RWPE2 (cell line): ENCODE data around the gene MLIP.

ENCODE experiments used
- ATAC-seq: fragments of 200-7000 bp; cut with Tn5 transposase; 3 replicates; pipeline ENCODE4 v1.9.1; 2021; ENCODE audit warnings: low read depth
- DNase-seq: peaks from one replicate; pipeline ENCODE4 v3.0.0-alpha.2; 2020; ENCODE audit warnings: low spot score
- H3K27ac ChIP-seq: fragments of 450-650 bp; 2 replicates; pipeline ENCODE4 v1.5.1; 2017; ENCODE audit warnings: mild to moderate bottlenecking; ENCODE audit not compliant: poor library complexity, severe bottlenecking
- H3K27me3 ChIP-seq: fragments of 250-450 bp; sonication (Bioruptor Pico); 2 replicates; pipeline ENCODE4 v1.5.1; 2021; ENCODE audit warnings: mild to moderate bottlenecking, moderate library complexity; ENCODE audit not compliant: insufficient read depth, poor library complexity, severe bottlenecking
- H3K36me3 ChIP-seq: fragments of 250-450 bp; sonication (Bioruptor Pico); 2 replicates; pipeline ENCODE4 v1.5.1; 2020; ENCODE audit warnings: low read depth, mild to moderate bottlenecking, moderate library complexity
- H3K4me1 ChIP-seq: fragments of 250-450 bp; sonication (Bioruptor Pico); 2 replicates; pipeline ENCODE4 v1.5.1; 2021; ENCODE audit warnings: mild to moderate bottlenecking, moderate library complexity; ENCODE audit not compliant: insufficient read depth, poor library complexity, severe bottlenecking
- H3K4me3 ChIP-seq: fragments of 250-450 bp; sonication (Bioruptor Pico); 2 replicates; pipeline ENCODE4 v1.5.1; 2021; ENCODE audit warnings: mild to moderate bottlenecking, moderate library complexity; ENCODE audit not compliant: severe bottlenecking
- H3K9me3 ChIP-seq: fragments of 250-450 bp; sonication (Bioruptor Pico); 2 replicates; pipeline ENCODE4 v1.5.1; 2021; ENCODE audit warnings: mild to moderate bottlenecking, moderate library complexity; ENCODE audit not compliant: severe bottlenecking
- TF ChIP-seq, protein P1 (sequence below): fragments of 450-650 bp; IDR thresholded peaks from one replicate; pipeline ENCODE4 v1.5.1; 2017; ENCODE audit warnings: mild to moderate bottlenecking, moderate library complexity; ENCODE audit not compliant: poor library complexity, severe bottlenecking

Gene MLIP

DNA sequence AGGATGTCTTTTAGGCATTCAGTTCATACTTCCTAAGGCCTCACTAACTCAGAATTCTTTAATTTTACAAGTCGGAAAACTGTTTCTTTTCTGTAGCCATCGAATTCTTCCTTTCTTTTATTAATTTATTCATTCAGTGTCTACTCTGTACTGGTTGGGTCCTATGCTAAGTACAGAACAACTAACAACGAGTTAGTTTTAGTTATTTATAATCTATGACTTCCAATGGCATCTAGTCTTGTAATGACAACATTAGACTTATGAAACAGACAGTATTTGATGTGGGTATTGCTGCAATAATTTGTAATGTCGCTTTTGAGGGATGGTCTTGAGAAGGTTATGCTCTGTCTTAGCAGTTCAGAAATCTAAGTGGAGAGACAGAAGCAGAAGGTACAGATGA, 141.7 kb downstream of the MLIP start:
- Histone ChIP-seq H3K9me3 (no peaks in the 10 kb centered on the region), H3K27ac (no peak overlapping the region), H3K36me3 (no peaks in the 10 kb centered on the region), H3K4me3 (no peak overlapping the region), H3K4me1 (no peaks in the 10 kb centered on the region), H3K27me3 (no peaks in the 10 kb centered on the region)
- TF ChIP-seq, protein P1, sequence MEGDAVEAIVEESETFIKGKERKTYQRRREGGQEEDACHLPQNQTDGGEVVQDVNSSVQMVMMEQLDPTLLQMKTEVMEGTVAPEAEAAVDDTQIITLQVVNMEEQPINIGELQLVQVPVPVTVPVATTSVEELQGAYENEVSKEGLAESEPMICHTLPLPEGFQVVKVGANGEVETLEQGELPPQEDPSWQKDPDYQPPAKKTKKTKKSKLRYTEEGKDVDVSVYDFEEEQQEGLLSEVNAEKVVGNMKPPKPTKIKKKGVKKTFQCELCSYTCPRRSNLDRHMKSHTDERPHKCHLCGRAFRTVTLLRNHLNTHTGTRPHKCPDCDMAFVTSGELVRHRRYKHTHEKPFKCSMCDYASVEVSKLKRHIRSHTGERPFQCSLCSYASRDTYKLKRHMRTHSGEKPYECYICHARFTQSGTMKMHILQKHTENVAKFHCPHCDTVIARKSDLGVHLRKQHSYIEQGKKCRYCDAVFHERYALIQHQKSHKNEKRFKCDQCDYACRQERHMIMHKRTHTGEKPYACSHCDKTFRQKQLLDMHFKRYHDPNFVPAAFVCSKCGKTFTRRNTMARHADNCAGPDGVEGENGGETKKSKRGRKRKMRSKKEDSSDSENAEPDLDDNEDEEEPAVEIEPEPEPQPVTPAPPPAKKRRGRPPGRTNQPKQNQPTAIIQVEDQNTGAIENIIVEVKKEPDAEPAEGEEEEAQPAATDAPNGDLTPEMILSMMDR: no peak
- DNase-seq (no peak), ATAC-seq (no peak)

DNA sequence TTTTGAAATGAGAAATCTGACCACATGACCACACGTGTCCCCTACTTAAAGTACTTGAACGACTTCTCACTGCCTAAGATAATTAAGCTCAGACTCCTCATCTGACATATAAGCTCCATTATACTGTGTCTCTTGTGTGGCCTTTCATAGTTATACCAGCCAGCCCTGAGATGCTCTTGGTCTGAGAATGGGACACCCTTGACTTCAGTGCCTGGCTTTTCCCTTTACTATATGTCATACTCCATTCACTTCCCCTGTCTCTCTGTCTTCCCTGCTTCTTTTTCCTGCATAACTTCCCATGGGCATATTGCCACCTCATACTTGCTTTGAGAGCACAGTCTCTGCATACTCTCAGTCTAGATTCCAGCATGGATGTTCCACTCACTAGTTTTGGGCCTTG, 143.6 kb downstream of the MLIP start:
- TF ChIP-seq, protein P1: no peak
- no peak overlapping the region for H3K27ac ChIP-seq
- no peak for DNase-seq
- H3K4me3 ChIP-seq: no peak overlapping the region
- no peaks in the 10 kb centered on the region for H3K9me3 ChIP-seq
- no peaks in the 10 kb centered on the region for H3K27me3 ChIP-seq
- ATAC-seq: no peak
- H3K4me1 ChIP-seq: no peaks in the 10 kb centered on the region
- H3K36me3 ChIP-seq: no peaks in the 10 kb centered on the region

DNA sequence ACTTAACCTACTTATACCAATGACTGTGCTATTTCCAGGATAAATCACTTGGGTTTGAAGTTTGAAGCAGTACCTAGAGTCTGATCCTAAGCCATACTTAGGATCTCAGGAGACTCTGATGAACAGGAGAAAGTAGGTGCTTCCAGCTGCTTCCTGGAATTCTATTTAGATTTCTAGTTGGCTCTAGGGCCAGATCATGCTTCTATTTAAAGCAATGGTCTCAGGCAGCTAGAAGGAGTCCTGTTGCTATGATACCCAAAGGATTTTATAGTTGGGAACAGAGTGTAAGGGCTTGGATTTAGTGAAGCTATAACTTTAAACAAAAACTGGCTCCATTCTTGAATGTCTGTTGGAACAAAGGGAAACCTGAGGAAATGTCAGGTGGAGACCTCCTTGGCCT, 144.6 kb downstream of the MLIP start:
- Histone ChIP-seq H3K4me3 (no peak overlapping the region), H3K9me3 (no peaks in the 10 kb centered on the region), H3K27me3 (no peaks in the 10 kb centered on the region), H3K36me3 (no peaks in the 10 kb centered on the region), H3K27ac (no peak overlapping the region), H3K4me1 (no peaks in the 10 kb centered on the region)
- TF ChIP-seq, protein P1: no peak
- no peak for ATAC-seq
- DNase-seq: no peak

DNA sequence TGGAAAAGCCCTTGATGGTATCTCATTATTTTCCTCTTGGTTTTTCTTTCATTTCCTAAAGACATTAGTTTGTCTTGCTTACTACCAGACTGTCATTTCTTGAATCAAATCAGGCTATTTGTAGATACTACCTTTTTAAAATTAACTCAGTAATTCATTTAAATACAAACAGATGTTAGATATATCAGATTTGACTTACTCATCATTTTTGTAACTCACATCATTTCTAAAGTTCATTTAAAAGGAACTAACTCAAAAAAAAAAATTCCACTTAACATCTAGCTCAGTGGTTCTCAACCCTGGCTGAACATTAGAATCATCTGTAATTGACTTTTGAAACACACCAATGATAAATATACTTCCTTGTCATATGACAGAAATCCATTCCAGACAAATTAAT, 148.8 kb downstream of the MLIP start:
- no peak overlapping the region for H3K4me3 ChIP-seq
- no peaks in the 10 kb centered on the region for H3K27me3 ChIP-seq
- ATAC-seq (no peak), DNase-seq (no peak)
- no peak overlapping the region for H3K27ac ChIP-seq
- no peaks in the 10 kb centered on the region for H3K9me3 ChIP-seq
- no peaks in the 10 kb centered on the region for H3K36me3 ChIP-seq
- TF ChIP-seq, protein P1: no peak
- no peaks in the 10 kb centered on the region for H3K4me1 ChIP-seq

DNA sequence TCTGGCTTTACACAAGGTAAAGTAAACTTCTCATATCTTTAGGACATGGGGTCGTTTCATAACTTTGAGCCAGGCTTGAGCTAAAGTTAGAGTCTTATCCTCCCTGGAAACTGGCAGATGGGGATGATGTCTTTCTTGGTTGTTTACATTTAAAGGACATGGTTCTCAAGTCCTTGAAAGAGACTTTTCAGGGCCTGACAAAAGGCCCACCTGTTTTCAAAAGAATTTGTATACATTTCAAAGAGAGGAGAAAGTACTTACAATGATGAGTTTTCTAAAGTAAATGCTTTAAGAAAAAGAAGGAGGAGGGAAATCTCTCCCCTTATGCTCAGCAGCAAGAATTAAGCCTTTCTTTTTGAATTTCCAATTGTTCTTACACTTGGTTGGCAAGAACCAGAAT, 151.3 kb downstream of the MLIP start:
- Histone ChIP-seq H3K36me3 (no peaks in the 10 kb centered on the region), H3K27me3 (no peaks in the 10 kb centered on the region), H3K27ac (no peak overlapping the region), H3K4me3 (no peak overlapping the region), H3K4me1 (no peaks in the 10 kb centered on the region), H3K9me3 (no peaks in the 10 kb centered on the region)
- DNase-seq (no peak), ATAC-seq (no peak)
- TF ChIP-seq, protein P1: no peak
